GM12878 (cell line): ENCODE results near the gene TEX261. TPM values are rescaled to one million over a fixed set of nuclear protein-coding genes. Genes with fewer than 3 reads are reported as not detected.

Source experiments
- ATAC-seq: fragments of 200-7000 bp; cut with Tn5 transposase; 3 replicates; pipeline ENCODE4 v1.9.1; 2020; ENCODE audit warnings: mild to moderate bottlenecking, moderate library complexity
- BruUV-seq: library from RNA; stranded (reverse); fragments of 400-500 nt; replicated peaks from 2 replicates; lab custom pipeline; 2021; lab: Mats Ljungman, UMichigan
- CTCF ChIA-PET: fragments of 300-600 bp; sonication (Branson Sonifier 250); formaldehyde crosslinking; extraction: SDS; loops from one replicate; lab custom pipeline; 2021; ENCODE audit warnings: inconsistent platforms; lab: Yijun Ruan, JAX
- POLR2A ChIA-PET: fragments of 350-600 bp; formaldehyde crosslinking; extraction: SDS; loops from one replicate; lab custom pipeline; 2021; ENCODE audit warnings: inconsistent platforms; lab: Charles Lee
- RAD21 ChIA-PET: fragments of 300-600 bp; sonication (Branson Sonifier 250); formaldehyde crosslinking; loops from one replicate; lab custom pipeline; 2023; ENCODE audit warnings: antibody characterized with exemption; ENCODE audit not compliant: unreplicated experiment; lab: Charles Lee
- SMC1A ChIA-PET: fragments of 300-600 bp; sonication (Branson Sonifier 250); formaldehyde crosslinking; loops from one replicate; lab custom pipeline; 2023; ENCODE audit not compliant: unreplicated experiment, uncharacterized antibody; lab: Charles Lee
- DNase-seq: peaks from one replicate; pipeline ENCODE4 v3.0.0-alpha.2; 2011; ENCODE audit warnings: low read depth, low spot score
- FAIRE-seq: peaks from 3 replicates; lab custom pipeline; 2011; peaks lifted over from hg19 to GRCh38; lab: Jason Lieb, UNC
- H2AFZ ChIP-seq: 2 replicates; pipeline ENCODE4 v1.6.0; 2011; ENCODE audit warnings: low read depth, low read length, control low read depth; ENCODE audit not compliant: control insufficient read depth
- H3K27ac ChIP-seq: 2 replicates; pipeline ENCODE4 v1.5.1; 2011; ENCODE audit warnings: control low read depth; ENCODE audit not compliant: control insufficient read depth, insufficient read depth
- H3K27me3 ChIP-seq, 2 experiments: replicated peaks in 1 of 2; 2 replicates each; pipeline versions ENCODE4 v1.6.0 to v1.6.1; 2011; ENCODE audit warnings: low read length in 1 of 2; ENCODE audit not compliant: control insufficient read depth in 2 of 2, insufficient read depth in 2 of 2
- H3K36me3 ChIP-seq, 2 experiments: 2 replicates each; pipeline ENCODE4 v1.5.1; 2011; ENCODE audit warnings: low read length in 1 of 2; ENCODE audit not compliant: control insufficient read depth in 2 of 2, insufficient read depth in 2 of 2
- H3K4me1 ChIP-seq: 2 replicates; pipeline ENCODE4 v1.6.1; 2011; ENCODE audit warnings: mild to moderate bottlenecking, low read length, moderate library complexity, mixed read lengths; ENCODE audit not compliant: control insufficient read depth, insufficient read depth
- H3K4me2 ChIP-seq: 2 replicates; pipeline ENCODE4 v1.6.0; 2011; ENCODE audit warnings: control low read depth; ENCODE audit not compliant: control insufficient read depth, insufficient read depth
- H3K4me3 ChIP-seq: fragments of 200-600 bp; sonication (generic); 2 replicates; pipeline ENCODE4 v1.5.1; 2016
- H3K79me2 ChIP-seq: 2 replicates; pipeline ENCODE4 v1.6.0; 2011; ENCODE audit warnings: low read length; ENCODE audit not compliant: control insufficient read depth, insufficient read depth
- H3K9ac ChIP-seq: 2 replicates; pipeline ENCODE4 v1.8.0; 2011; ENCODE audit warnings: low read length, control low read depth, mixed read lengths; ENCODE audit not compliant: control insufficient read depth, insufficient read depth
- H3K9me3 ChIP-seq: replicated peaks from 3 replicates; pipeline ENCODE4 v1.5.1; 2011; ENCODE audit warnings: mild to moderate bottlenecking, low read length; ENCODE audit not compliant: control insufficient read depth, insufficient read depth
- H4K20me1 ChIP-seq: 2 replicates; pipeline ENCODE4 v1.6.0; 2011; ENCODE audit not compliant: control insufficient read depth, insufficient read depth
- BRCA1 ChIP-seq: IDR thresholded peaks from 2 replicates; pipeline ENCODE4 v1.6.1; 2011; ENCODE audit warnings: low read depth, low read length, improper control_type of control experiment
- CBX3 ChIP-seq: fragments of 200-600 bp; sonication (generic); IDR thresholded peaks from 2 replicates; pipeline ENCODE4 v1.6.1; 2016; ENCODE audit warnings: low read depth, borderline replicate concordance
- EED ChIP-seq: sonication (generic); IDR thresholded peaks from 2 replicates; pipeline ENCODE4 v1.6.1; 2016; ENCODE audit warnings: antibody characterized with exemption, low read depth
- HSF1 ChIP-seq: fragments of 150-350 bp; IDR thresholded peaks from 2 replicates; pipeline ENCODE4 v1.6.1; 2014; ENCODE audit warnings: mild to moderate bottlenecking, low read depth, low read length
- KAT2A ChIP-seq: conservative IDR thresholded peaks from 2 replicates; pipeline ENCODE4 v1.6.1; 2011; ENCODE audit warnings: low read depth, low read length; ENCODE audit not compliant: control insufficient read depth
- MTA2 ChIP-seq: fragments of 450-650 bp; IDR thresholded peaks from 2 replicates; pipeline ENCODE4 v1.6.1; 2016; ENCODE audit warnings: low read depth, mild to moderate bottlenecking, moderate library complexity
- MYC ChIP-seq: IDR thresholded peaks from 2 replicates; pipeline ENCODE4 v1.6.1; 2011; ENCODE audit warnings: mild to moderate bottlenecking, low read length, moderate library complexity, inconsistent platforms; ENCODE audit not compliant: insufficient read depth, insufficient replicate concordance, insufficient read length, severe bottlenecking
- PML ChIP-seq: IDR thresholded peaks from 2 replicates; pipeline ENCODE4 v1.6.1; 2012; ENCODE audit warnings: low read length, inconsistent platforms
- REST ChIP-seq: IDR thresholded peaks from 2 replicates; pipeline ENCODE4 v1.6.1; 2012; ENCODE audit warnings: mild to moderate bottlenecking, low read depth, low read length
- TCF12 ChIP-seq: IDR thresholded peaks from 2 replicates; pipeline ENCODE4 v1.6.1; 2011; ENCODE audit warnings: low read depth, mild to moderate bottlenecking, low read length
- ZNF592 ChIP-seq: fragments of 450-650 bp; IDR thresholded peaks from 2 replicates; pipeline ENCODE4 v1.6.1; 2017; ENCODE audit warnings: mild to moderate bottlenecking, moderate library complexity
- WGBS: methylation state at CpG from one replicate; pipeline ENCODE4 v1.1.6; 2016; ENCODE audit warnings: low lambda C conversion rate; ENCODE audit not compliant: insufficient replicate concordance, insufficient coverage; ENCODE audit errors: missing lambda C conversion rate; 5-methylcytosine and 5-hydroxymethylcytosine counted together
- in situ Hi-C: fragments of 300-500 bp; cut with MboI; formaldehyde crosslinking; loops from 9 replicates; pipeline ENCODE4 v1.14.3; 2018; ENCODE audit warnings: mixed read lengths
- intact Hi-C: fragments of 100-400 bp; cut with micrococcal nuclease; formaldehyde crosslinking; loops from one replicate; pipeline ENCODE4 v1.14.2; 2022; ENCODE audit not compliant: unreplicated experiment
- polyA plus RNA-seq, 11 experiments: library from polyadenylated mRNA; depleted of rRNA in 4 of 11; unstranded in 6 of 11; stranded (reverse) in 5 of 11; fragments of >200 nt; fragmentation: Nextera tagmentation in 4 of 11; fragmentation: Illumina TruSeq in 1 of 11; extraction: Ambion mirVana in 4 of 11; extraction: Trizol in 1 of 11; gene quantifications; 1 replicate in 1 of 11; 2 replicates in 10 of 11; pipeline versions ENCODE4 v1.2.1 to v1.2.3, GENCODE V29; 2011 to 2016; ENCODE audit warnings: inconsistent platforms in 2 of 11, missing spikeins in 2 of 11, low read depth in 1 of 11
- total RNA-seq, 4 experiments: library from RNA; depleted of rRNA in 3 of 4; stranded (reverse); fragments of >200 nt in 3 of 4; fragmentation: Illumina TruSeq in 1 of 4; extraction: Trizol in 1 of 4; gene quantifications; 2 replicates each; pipeline versions ENCODE4 v1.2.1 to v1.2.3, GENCODE V29; 2013 to 2021

Gene TEX261
- total and polyA plus RNA-seq, 10 of the 15 experiments (the other 5 are each of a cell fraction or from before 2014, with no cell fraction given) = 5.5 to 75.6 (median 40.3) TPM

- in situ Hi-C loops (no loop called here), intact Hi-C loops (no loop called here)
- Histone ChIP-seq H3K4me1 (no peaks in the 10 kb centered on the region), H3K27ac (no peak overlapping the region), H3K9ac (no peak overlapping the region), H3K36me3 (no peaks in the 10 kb centered on the region), H3K79me2 (no peaks in the 10 kb centered on the region), H3K4me3 (no peak overlapping the region), H3K27me3 (peaks cover 0 to 5% of the 10 kb centered on the region in 2 experiments; a peak in 3 of 4 replicates), H3K4me2 (no peak overlapping the region), H3K9me3 (no peaks in the 10 kb centered on the region), H4K20me1 (no peaks in the 10 kb centered on the region), H2AFZ (no peak overlapping the region)
- TF ChIP-seq HSF1 (no peak), CBX3 (no peak), REST (no peak), ZNF592 (no peak), TCF12 (no peak), MYC (no peak), PML (no peak), EED (no peak), BRCA1 (no peak), MTA2 (no peak), KAT2A (no peak)
- no peak for FAIRE-seq
- ChIA-PET CTCF (interaction anchor here (0.6 to 3.4 kb wide), 2 partner anchors 11 to 123 kb away, joined by 3 to 12 read pairs; no protein-coding TSS in a partner anchor), SMC1A (no interaction called here), POLR2A (no interaction called here), RAD21 (no interaction called here)
- ATAC-seq = no peak; the same call in 2 of the 3 replicates
- WGBS = 6% methylated on average over 10 of the region's 10 CpGs
- BruUV-seq = no TSS peak
- no peak for DNase-seq
Measured at GRCh38 chr2:70936979-70937811, 57.5 kb downstream of the TEX261 start.
